Keratinocyte (primary cell): ENCODE data around the gene KRTAP10-7. TPM values are rescaled to one million over a fixed set of nuclear protein-coding genes. Genes with fewer than 3 reads are reported as not detected.

Experiments used
- DNase-seq: peaks from one replicate; pipeline ENCODE4 v3.0.0-alpha.2; 2011; ENCODE audit warnings: low read depth, missing footprints, low spot score
- FAIRE-seq: peaks from 2 replicates; lab custom pipeline; 2011; peaks lifted over from hg19 to GRCh38; lab: Jason Lieb, UNC
- H2AFZ ChIP-seq: 2 replicates; pipeline ENCODE4 v1.6.0; 2012; ENCODE audit warnings: low read length, control low read depth, inconsistent platforms; ENCODE audit not compliant: control insufficient read depth
- H3K27ac ChIP-seq: 2 replicates; pipeline ENCODE4 v1.5.1; 2011; ENCODE audit warnings: low read length; ENCODE audit not compliant: control insufficient read depth, insufficient read depth
- H3K27me3 ChIP-seq: 3 replicates; pipeline ENCODE4 v1.6.0; 2011; ENCODE audit warnings: low read length; ENCODE audit not compliant: control insufficient read depth, insufficient read depth; ENCODE audit errors: extremely low read depth
- H3K36me3 ChIP-seq, 2 experiments: 2 replicates in 1 of 2; 3 replicates in 1 of 2; pipeline ENCODE4 v1.5.1; 2011; ENCODE audit warnings: low read length in 2 of 2, mild to moderate bottlenecking in 1 of 2; ENCODE audit not compliant: control insufficient read depth in 2 of 2, insufficient read depth in 2 of 2; ENCODE audit errors: extremely low read depth in 1 of 2
- H3K4me1 ChIP-seq: 3 replicates; pipeline ENCODE4 v1.5.1; 2011; ENCODE audit warnings: low read length; ENCODE audit not compliant: control insufficient read depth, insufficient read depth; ENCODE audit errors: extremely low read depth
- H3K4me2 ChIP-seq: 3 replicates; pipeline ENCODE4 v1.6.0; 2011; ENCODE audit warnings: low read depth, low read length; ENCODE audit not compliant: control insufficient read depth, insufficient read depth; ENCODE audit errors: extremely low read depth
- H3K4me3 ChIP-seq, 3 experiments: fragments of 200-600 bp in 1 of 3; sonication (generic) in 1 of 3; 2 replicates in 2 of 3; 3 replicates in 1 of 3; pipeline ENCODE4 v1.5.1; 2011 to 2016; ENCODE audit warnings: low read length in 3 of 3, mild to moderate bottlenecking in 3 of 3, control low read depth in 2 of 3, inconsistent platforms in 1 of 3, low read depth in 1 of 3, mixed read lengths in 1 of 3, mixed run types in 1 of 3, moderate library complexity in 1 of 3; ENCODE audit not compliant: control insufficient read depth in 2 of 3, insufficient read depth in 2 of 3; ENCODE audit errors: extremely low read depth in 1 of 3
- H3K79me2 ChIP-seq: 2 replicates; pipeline ENCODE4 v1.6.0; 2012; ENCODE audit warnings: low read length; ENCODE audit not compliant: control insufficient read depth, insufficient read depth
- H3K9ac ChIP-seq: 3 replicates; pipeline ENCODE4 v1.6.0; 2011; ENCODE audit warnings: low read length; ENCODE audit not compliant: control insufficient read depth, insufficient read depth; ENCODE audit errors: extremely low read depth
- H3K9me1 ChIP-seq: 3 replicates; pipeline ENCODE4 v1.6.0; 2011; ENCODE audit warnings: low read length; ENCODE audit not compliant: control insufficient read depth, insufficient read depth; ENCODE audit errors: extremely low read depth
- H3K9me3 ChIP-seq: 2 replicates; pipeline ENCODE4 v1.5.1; 2012; ENCODE audit warnings: low read depth, low read length; ENCODE audit not compliant: control insufficient read depth
- H4K20me1 ChIP-seq: 3 replicates; pipeline ENCODE4 v1.6.0; 2011; ENCODE audit warnings: low read length; ENCODE audit not compliant: control insufficient read depth, insufficient read depth; ENCODE audit errors: extremely low read depth
- CTCF ChIP-seq, 3 experiments: IDR thresholded peaks in 1 of 3; conservative IDR thresholded peaks in 1 of 3; optimal IDR thresholded peaks in 1 of 3; 2 replicates in 2 of 3; 3 replicates in 1 of 3; pipeline versions ENCODE3 to v1.5.1; 2011; ENCODE audit warnings: low read length in 3 of 3, mild to moderate bottlenecking in 3 of 3, moderate library complexity in 2 of 3, control low read depth in 1 of 3, inconsistent platforms in 1 of 3; ENCODE audit not compliant: insufficient read depth in 2 of 3; ENCODE audit errors: extremely low read depth in 1 of 3
- EZH2 ChIP-seq: IDR thresholded peaks from one replicate; pipeline ENCODE4 v1.6.1; 2012; ENCODE audit warnings: inconsistent platforms, mild to moderate bottlenecking, low read length, moderate library complexity
- dilution Hi-C: fragments of 300-500 bp; cut with MboI; formaldehyde crosslinking; loops from one replicate; pipeline ENCODE4 v1.7.0; 2020; ENCODE audit warnings: low sequenced_read_pairs; ENCODE audit not compliant: extremely low pct_ligation_motif_present
- polyA plus RNA-seq, 5 experiments: library from polyadenylated mRNA; depleted of rRNA in 3 of 5; stranded (reverse) in 3 of 5; stranded (forward) in 1 of 5; unstranded in 1 of 5; fragments of >200 nt; gene quantifications; 1 replicate in 1 of 5; 2 replicates in 3 of 5; 3 replicates in 1 of 5; pipeline versions ENCODE4 v1.2.1 to v1.2.3, GENCODE V29; 2011 to 2012; ENCODE audit warnings: missing spikeins in 2 of 5, low read depth in 1 of 5, low replicate concordance in 1 of 5

The KRTAP10-7 gene
- polyA plus RNA-seq, 1 donor (not counting 4 experiments of a cell fraction or from before 2014, with no cell fraction given): not detected

- no peak for FAIRE-seq
- DNase-seq: no peak
- H3K36me3 ChIP-seq: no peaks in the 10 kb centered on the region
- H3K4me1 ChIP-seq: no peaks in the 10 kb centered on the region
- no peak overlapping the region for H3K4me2 ChIP-seq
- no peaks in the 10 kb centered on the region for H3K79me2 ChIP-seq
- H3K9me3 ChIP-seq: no peaks in the 10 kb centered on the region
- H4K20me1 ChIP-seq: no peaks in the 10 kb centered on the region
- no peak overlapping the region for H3K9ac ChIP-seq
- no peaks in the 10 kb centered on the region for H3K27me3 ChIP-seq
- no peak overlapping the region for H3K27ac ChIP-seq
- no peak overlapping the region for H2AFZ ChIP-seq
- no peaks in the 10 kb centered on the region for H3K9me1 ChIP-seq
- dilution Hi-C loops: no loop called here
- TF ChIP-seq CTCF (optimal IDR thresholded peaks at IDR 0.05 in 1 of 3, IDR thresholded peaks at IDR 0.05 in 1 of 3, conservative IDR thresholded peaks at IDR 0.05 in 1 of 3; ENCODE audit: extremely low read depth in 1 of 3, insufficient read depth in 2 of 3, low read length in 3 of 3): no peak
- TF ChIP-seq EZH2: no peak
- no peak overlapping the region for H3K4me3 ChIP-seq
Measured at GRCh38 chr21:44650973-44651675, 50.7 kb downstream of the KRTAP10-7 start.

Other genes with a start within 250 kb of the KRTAP10-7 start
- 0.31 to 0.60 TPM (median 0.52 TPM) in 3 replicates for gene TRPM2, start 247.0 kb upstream of the KRTAP10-7 start, polyA plus RNA-seq
- gene LRRC3, start 145.1 kb upstream of the KRTAP10-7 start, polyA plus RNA-seq: 1.4 to 1.9 TPM (median 1.6 TPM) in 3 replicates
- not detected in 3 replicates for gene KRTAP10-1, start 60.4 kb upstream of the KRTAP10-7 start, polyA plus RNA-seq
- not detected in 3 replicates for gene KRTAP10-2, start 49.1 kb upstream of the KRTAP10-7 start, polyA plus RNA-seq
- gene KRTAP10-3, start 41.8 kb upstream of the KRTAP10-7 start, polyA plus RNA-seq: not detected in 3 replicates
- 0.06 TPM in 1 of 3 replicates, not detected in the others for gene KRTAP10-4, start 26.9 kb upstream of the KRTAP10-7 start, polyA plus RNA-seq
- not detected in 3 replicates for gene KRTAP10-5, start 20.0 kb upstream of the KRTAP10-7 start, polyA plus RNA-seq
- gene KRTAP10-6, start 8.1 kb upstream of the KRTAP10-7 start, polyA plus RNA-seq: not detected in 3 replicates
- gene KRTAP10-8, start 11.5 kb downstream of the KRTAP10-7 start, polyA plus RNA-seq: not detected in 3 replicates
- not detected in 3 replicates for gene KRTAP10-9, start 26.5 kb downstream of the KRTAP10-7 start, polyA plus RNA-seq
- gene KRTAP10-10, start 36.8 kb downstream of the KRTAP10-7 start, polyA plus RNA-seq: not detected in 3 replicates
- not detected in 3 replicates for gene KRTAP10-11, start 45.8 kb downstream of the KRTAP10-7 start, polyA plus RNA-seq
- gene KRTAP12-4, start 54.1 kb downstream of the KRTAP10-7 start, polyA plus RNA-seq: not detected in 3 replicates
- not detected in 3 replicates for gene KRTAP12-3, start 57.3 kb downstream of the KRTAP10-7 start, polyA plus RNA-seq
- not detected in 3 replicates for gene KRTAP12-2, start 66.3 kb downstream of the KRTAP10-7 start, polyA plus RNA-seq
- not detected in 3 replicates for gene KRTAP12-1, start 81.6 kb downstream of the KRTAP10-7 start, polyA plus RNA-seq
- gene KRTAP10-12, start 96.6 kb downstream of the KRTAP10-7 start, polyA plus RNA-seq: not detected in 3 replicates
- gene TSPEAR, start 111.0 kb downstream of the KRTAP10-7 start, polyA plus RNA-seq: 0.07 to 0.12 TPM in 2 of 3 replicates, not detected in the other
- 82.0 to 114 TPM (median 106 TPM) in 3 replicates for gene UBE2G2, start 201.2 kb downstream of the KRTAP10-7 start, polyA plus RNA-seq
- 69.3 to 132 TPM (median 115 TPM) in 3 replicates for gene SUMO3, start 217.5 kb downstream of the KRTAP10-7 start, polyA plus RNA-seq